Lower leg skin (tissue), 4 donors: ENCODE measurements around the gene DGKB. TPM values are rescaled to one million over a fixed set of nuclear protein-coding genes. Genes with fewer than 3 reads are reported as not detected.

Experiments used
- DNase-seq, 2 donors: peaks; one replicate each; pipeline ENCODE4 v3.0.0-alpha.2; 2019; ENCODE audit warnings: low spot score in 2 of 2
- H3K4me3 ChIP-seq: fragments of 200-600 bp; sonication (generic); 2 replicates; pipeline ENCODE4 v1.5.1; 2017; ENCODE audit warnings: mild to moderate bottlenecking, low read depth; ENCODE audit not compliant: poor library complexity, severe bottlenecking
- POLR2A ChIP-seq, 2 donors: fragments of 450-650 bp; IDR thresholded peaks; one replicate each; pipeline ENCODE4 v1.6.1; 2016 to 2017; ENCODE audit warnings: antibody characterized with exemption in 2 of 2, mild to moderate bottlenecking in 1 of 2, moderate library complexity in 1 of 2
- WGBS, 2 donors: methylation state at CpG; one replicate each; pipeline ENCODE4 v1.1.5; 2018; 5-methylcytosine and 5-hydroxymethylcytosine counted together
- intact Hi-C: fragments of 100-400 bp; cut with DNase I; formaldehyde crosslinking; loops from one replicate; pipeline ENCODE4 v1.15.0; 2023; ENCODE audit warnings: low total_unique reads
- total RNA-seq, 4 donors: library from RNA; depleted of rRNA; stranded (reverse); fragments of >200 nt; gene quantifications; one replicate each; pipeline ENCODE4 v1.1.0, GENCODE V29; 2016
- TF ChIP-seq, protein P1 (sequence below), 3 donors: fragments of 450-650 bp; IDR thresholded peaks; one replicate each; pipeline ENCODE4 v1.5.1; 2016; ENCODE audit warnings: antibody characterized with exemption in 3 of 3, mild to moderate bottlenecking in 3 of 3, moderate library complexity in 2 of 3

Gene DGKB
- total RNA-seq, 4 donors from 2014 or later: 0.05 to 0.58 TPM; not detected in 2

DNA sequence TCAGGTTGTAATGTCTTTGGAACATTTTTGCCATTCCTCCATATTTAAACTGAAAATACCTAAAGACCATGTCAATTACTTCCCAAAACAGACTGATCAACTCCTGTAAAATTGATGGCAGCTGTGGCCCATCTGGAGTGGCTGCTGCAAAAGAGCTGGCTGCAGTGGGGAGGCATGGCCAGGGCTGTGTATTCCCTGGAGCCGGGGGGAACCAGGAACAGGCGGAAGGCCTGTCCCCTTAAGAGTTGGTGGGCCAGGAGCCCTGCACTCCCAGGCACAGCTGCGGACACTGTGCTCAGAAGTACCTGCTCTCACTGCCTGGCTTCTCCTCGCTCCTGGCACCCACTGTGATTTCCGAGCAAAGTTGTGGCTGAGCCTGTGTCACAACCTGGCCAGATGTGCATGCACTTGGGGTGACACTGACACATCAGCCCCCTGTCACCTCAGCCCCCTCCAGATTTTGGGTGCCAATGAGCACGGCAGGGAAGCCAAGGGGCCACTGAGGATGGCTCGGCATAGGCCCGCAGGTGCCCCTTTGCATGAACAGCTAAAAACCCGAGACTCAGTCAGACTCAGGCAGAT, 116.1 kb downstream of the DGKB start:
- H3K4me3 ChIP-seq: no peak overlapping the region
- no peak for TF ChIP-seq POLR2A (IDR thresholded peaks at IDR 0.05)
- TF ChIP-seq, protein P1, sequence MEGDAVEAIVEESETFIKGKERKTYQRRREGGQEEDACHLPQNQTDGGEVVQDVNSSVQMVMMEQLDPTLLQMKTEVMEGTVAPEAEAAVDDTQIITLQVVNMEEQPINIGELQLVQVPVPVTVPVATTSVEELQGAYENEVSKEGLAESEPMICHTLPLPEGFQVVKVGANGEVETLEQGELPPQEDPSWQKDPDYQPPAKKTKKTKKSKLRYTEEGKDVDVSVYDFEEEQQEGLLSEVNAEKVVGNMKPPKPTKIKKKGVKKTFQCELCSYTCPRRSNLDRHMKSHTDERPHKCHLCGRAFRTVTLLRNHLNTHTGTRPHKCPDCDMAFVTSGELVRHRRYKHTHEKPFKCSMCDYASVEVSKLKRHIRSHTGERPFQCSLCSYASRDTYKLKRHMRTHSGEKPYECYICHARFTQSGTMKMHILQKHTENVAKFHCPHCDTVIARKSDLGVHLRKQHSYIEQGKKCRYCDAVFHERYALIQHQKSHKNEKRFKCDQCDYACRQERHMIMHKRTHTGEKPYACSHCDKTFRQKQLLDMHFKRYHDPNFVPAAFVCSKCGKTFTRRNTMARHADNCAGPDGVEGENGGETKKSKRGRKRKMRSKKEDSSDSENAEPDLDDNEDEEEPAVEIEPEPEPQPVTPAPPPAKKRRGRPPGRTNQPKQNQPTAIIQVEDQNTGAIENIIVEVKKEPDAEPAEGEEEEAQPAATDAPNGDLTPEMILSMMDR (IDR thresholded peaks at IDR 0.05): no peak
- intact Hi-C loops: no loop called here
- no peak for DNase-seq
- 82 to 85% methylated on average over 9 of the region's 9 CpGs for WGBS, 2 donors

DNA sequence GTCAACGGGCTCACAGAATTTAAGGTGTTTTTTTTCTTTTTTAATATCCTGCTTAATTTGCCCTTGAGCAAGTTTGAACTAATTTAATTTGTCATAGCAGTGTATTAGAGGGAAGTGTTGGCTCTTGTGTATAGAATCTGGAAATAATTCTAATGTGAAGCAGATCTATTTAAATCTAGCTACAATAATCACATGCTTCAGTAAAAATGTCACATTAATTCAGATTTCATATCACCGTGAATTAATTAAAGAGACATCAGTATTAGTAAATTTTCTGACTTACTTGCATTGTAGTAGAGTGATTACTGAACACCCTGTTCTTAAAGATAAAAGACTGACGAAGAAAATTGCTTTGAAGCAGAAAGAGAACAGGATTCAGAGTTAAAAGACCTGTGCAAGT, 124.7 kb downstream of the DGKB start:
- 66 to 70% methylated on average over 3 of the region's 3 CpGs for WGBS, 2 donors
- intact Hi-C loops: no loop called here
- no peak for DNase-seq
- TF ChIP-seq, protein P1 (IDR thresholded peaks at IDR 0.05): no peak
- TF ChIP-seq POLR2A (IDR thresholded peaks at IDR 0.05): no peak
- H3K4me3 ChIP-seq: no peak overlapping the region

DNA sequence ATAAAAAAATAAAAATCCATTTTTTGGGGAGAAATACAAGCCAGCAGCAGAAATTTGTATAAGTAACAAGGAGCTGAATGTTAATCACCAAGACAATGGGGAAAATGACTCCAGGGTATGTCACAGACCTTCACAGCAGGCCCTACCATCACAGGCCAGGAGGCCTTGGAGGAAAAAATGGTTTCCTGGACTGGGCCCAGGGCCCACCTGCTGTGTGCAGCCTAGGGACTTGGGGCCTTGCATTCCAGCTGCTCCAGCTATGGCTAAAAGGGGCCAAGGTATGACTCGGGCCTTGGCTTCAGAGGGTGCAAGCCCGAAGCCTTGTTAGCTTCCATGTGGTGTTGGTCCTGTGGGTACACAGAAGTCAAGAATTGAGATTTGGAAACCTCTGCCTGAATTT, 126.3 kb downstream of the DGKB start:
- intact Hi-C loops: no loop called here
- no peak overlapping the region for H3K4me3 ChIP-seq
- no peak for TF ChIP-seq POLR2A (IDR thresholded peaks at IDR 0.05)
- TF ChIP-seq, protein P1 (IDR thresholded peaks at IDR 0.05): no peak
- no peak for DNase-seq
- WGBS, 2 donors: 90 to 95% methylated on average over 2 of the region's 2 CpGs

DNA sequence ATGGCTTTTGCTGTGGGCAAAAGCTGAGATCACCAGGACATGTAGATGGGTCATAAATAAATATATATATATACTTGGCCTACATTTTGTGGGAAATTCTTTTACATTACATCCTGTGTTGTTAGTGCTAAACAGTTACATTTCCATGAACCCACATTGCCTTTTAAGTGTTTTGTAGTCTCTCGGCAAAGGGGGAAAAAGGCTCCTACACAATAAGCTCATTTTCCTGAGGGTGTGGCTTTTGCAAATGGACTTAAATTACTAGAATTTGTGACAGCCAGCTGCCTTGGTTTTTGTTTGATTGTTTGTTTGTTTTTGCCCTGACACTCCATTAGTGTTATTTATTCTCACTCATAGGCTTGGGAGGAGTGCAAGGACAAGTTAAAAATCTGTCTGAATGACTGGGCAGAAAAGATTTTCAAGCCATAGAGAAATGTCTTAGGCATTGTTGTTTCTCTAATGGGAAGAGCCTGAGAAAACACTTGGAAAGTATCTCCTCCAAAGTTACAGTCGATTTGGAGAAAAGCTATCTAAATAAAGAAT, 128.8 kb downstream of the DGKB start:
- WGBS, 2 donors: 37 to 59% methylated on average over 2 of the region's 2 CpGs
- intact Hi-C loops: no loop called here
- no peak for DNase-seq

DNA sequence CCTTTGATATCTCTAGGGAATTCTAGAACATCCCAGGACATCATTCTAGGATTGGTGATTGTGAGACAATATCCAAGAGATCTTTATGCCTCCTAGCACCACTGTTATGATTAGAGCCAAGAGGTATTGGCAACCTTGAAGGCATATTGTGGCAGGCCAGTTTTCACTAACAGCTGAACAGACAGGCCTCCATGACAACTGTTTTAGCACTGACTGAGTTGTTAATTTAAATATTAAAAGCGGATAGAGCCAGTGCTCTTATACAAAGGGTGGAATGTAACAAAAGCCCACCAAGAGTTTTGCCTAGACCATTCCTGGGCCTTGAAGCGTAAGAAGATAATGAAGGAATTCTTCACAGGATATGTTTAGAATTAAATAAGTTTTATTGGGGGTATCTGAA, 131.9 kb downstream of the DGKB start:
- H3K4me3 ChIP-seq: no peak overlapping the region
- intact Hi-C loops: no loop called here
- no peak for DNase-seq
- WGBS, 2 donors: 94 to 95% methylated on average over 2 of the region's 2 CpGs
- TF ChIP-seq, protein P1 (IDR thresholded peaks at IDR 0.05): no peak
- no peak for TF ChIP-seq POLR2A (IDR thresholded peaks at IDR 0.05)

More for the DNA sequence above, 128.8 kb downstream of the DGKB start:
- TF ChIP-seq, protein P1 (IDR thresholded peaks at IDR 0.05): no peak
- TF ChIP-seq POLR2A (IDR thresholded peaks at IDR 0.05): no peak
- H3K4me3 ChIP-seq: no peak overlapping the region

DNA sequence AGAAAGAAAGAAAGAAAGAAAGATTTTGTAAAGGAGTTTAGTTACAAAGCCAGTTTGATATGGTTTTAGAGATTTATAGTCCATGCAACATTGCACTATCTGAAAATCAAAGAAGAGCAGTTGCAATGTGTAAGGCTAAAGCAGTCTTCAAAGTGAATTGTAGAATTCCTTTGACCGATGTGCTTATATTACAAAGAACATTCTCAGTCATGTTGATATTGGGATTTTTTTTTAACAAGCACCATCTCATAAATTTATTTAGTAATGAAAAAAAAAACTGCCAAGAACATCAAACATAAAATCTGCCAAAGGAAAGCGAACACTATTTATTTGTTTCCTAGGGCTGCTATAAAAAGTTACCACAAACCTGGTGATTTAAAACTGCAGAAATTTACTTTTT, 133.3 kb downstream of the DGKB start:
- no peak overlapping the region for H3K4me3 ChIP-seq
- no peak for DNase-seq
- 60 to 71% methylated on average over 2 of the region's 2 CpGs for WGBS, 2 donors
- intact Hi-C loops: no loop called here
- no peak for TF ChIP-seq POLR2A (IDR thresholded peaks at IDR 0.05)
- TF ChIP-seq, protein P1 (IDR thresholded peaks at IDR 0.05): no peak
